ENCODE measurements around the gene TMPRSS3. TPM values are rescaled to one million over a fixed set of nuclear protein-coding genes. Genes with fewer than 3 reads are reported as not detected.

Gene TMPRSS3
- polyA plus RNA-seq, 1 of the 3 experiments (the other 2 are of a cell fraction) = not detected

DNA sequence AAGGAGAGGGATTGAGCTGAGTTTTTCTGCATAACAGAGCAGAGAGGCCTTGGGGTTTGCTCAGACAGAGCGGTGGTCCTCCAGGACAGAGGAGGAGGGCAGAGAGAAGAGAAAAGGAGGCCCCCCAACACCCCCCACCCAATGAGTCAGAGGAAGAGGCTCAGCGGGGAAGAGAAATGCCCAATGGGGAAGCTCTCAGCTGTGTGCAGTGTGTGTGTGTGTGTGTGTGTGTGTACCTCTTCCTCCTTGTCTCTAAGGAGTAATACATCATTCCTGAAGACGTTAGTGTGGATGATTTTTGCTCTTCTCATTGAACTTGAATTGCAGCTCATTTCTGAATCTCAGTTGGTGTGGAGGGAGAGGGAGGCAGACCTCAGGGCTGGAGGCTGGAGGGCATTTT is 8.7 kb downstream of the TMPRSS3 start (continued):
- TF ChIP-seq, protein P1, sequence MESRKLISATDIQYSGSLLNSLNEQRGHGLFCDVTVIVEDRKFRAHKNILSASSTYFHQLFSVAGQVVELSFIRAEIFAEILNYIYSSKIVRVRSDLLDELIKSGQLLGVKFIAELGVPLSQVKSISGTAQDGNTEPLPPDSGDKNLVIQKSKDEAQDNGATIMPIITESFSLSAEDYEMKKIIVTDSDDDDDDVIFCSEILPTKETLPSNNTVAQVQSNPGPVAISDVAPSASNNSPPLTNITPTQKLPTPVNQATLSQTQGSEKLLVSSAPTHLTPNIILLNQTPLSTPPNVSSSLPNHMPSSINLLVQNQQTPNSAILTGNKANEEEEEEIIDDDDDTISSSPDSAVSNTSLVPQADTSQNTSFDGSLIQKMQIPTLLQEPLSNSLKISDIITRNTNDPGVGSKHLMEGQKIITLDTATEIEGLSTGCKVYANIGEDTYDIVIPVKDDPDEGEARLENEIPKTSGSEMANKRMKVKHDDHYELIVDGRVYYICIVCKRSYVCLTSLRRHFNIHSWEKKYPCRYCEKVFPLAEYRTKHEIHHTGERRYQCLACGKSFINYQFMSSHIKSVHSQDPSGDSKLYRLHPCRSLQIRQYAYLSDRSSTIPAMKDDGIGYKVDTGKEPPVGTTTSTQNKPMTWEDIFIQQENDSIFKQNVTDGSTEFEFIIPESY (IDR thresholded peaks at IDR 0.05; ENCODE audit: borderline replicate concordance, low read depth) = no peak
- TF ChIP-seq EP300 (IDR thresholded peaks at IDR 0.05; ENCODE audit: borderline replicate concordance in 1 of 2, low read depth in 1 of 2, low read length in 1 of 2) = no peak
- no peak for TF ChIP-seq JUND (IDR thresholded peaks at IDR 0.05)
- no peak for TF ChIP-seq TEAD4 (IDR thresholded peaks at IDR 0.05; ENCODE audit: borderline replicate concordance, insufficient read depth)

DNA sequence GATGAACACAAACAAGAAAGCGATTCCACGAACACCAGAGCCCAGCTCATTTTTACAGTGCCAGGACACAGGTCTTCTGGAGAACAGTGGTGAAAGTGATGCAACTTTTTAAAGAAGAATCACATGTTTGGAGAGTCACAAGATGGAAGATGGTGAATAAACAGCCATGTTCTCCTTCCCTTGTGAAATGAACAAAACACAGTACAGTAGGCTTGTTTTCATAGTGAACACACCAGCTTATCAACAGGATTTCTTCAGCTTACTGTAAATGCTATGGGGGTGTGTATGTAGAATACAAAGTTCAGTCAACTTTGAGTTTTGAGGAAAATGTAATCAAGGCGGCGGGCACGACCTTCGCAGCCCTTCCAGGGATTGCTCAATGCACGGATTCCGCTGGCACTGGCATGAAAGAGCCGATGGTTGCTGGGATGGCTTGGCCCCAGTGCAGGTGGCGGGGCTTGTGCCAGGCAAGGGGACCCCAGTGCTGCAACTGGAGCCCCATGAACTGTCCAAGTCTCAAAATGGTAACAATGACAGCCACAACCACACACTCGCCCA is 9.7 kb downstream of the TMPRSS3 start:
- no peak for DNase-seq
- ChIA-PET POLR2A (no interaction called here), CTCF (interaction anchor here (1.2 kb wide), 1 partner anchor 8 kb away, joined by 4 read pairs; no protein-coding TSS in a partner anchor)
- Histone ChIP-seq H3K27me3 (ENCODE audit: insufficient read depth) (no peaks in the 10 kb centered on the region), H3K9me2 (no peaks in the 10 kb centered on the region), H3K4me1 (ENCODE audit: control insufficient read depth in 1 of 2, insufficient read depth in 2 of 2, low read depth in 1 of 2, low read length in 1 of 2) (no peaks in the 10 kb centered on the region), H3F3A (replicated peaks; ENCODE audit: insufficient read depth) (no peaks in the 10 kb centered on the region), H3K79me2 (ENCODE audit: insufficient read depth) (no peaks in the 10 kb centered on the region), H3K27ac (ENCODE audit: low read depth in 2 of 2, low read length in 1 of 2) (no peak overlapping the region), H3K9me3 (no peaks in the 10 kb centered on the region), H4K20me1 (ENCODE audit: insufficient read depth) (no peaks in the 10 kb centered on the region), H2AFZ (ENCODE audit: low read depth) (no peak overlapping the region), H3K36me3 (replicated peaks in 1 of 2; ENCODE audit: control insufficient read depth in 1 of 2, insufficient read depth in 2 of 2, low read length in 1 of 2) (no peaks in the 10 kb centered on the region), H3K4me2 (no peak overlapping the region), H3K4me3 (ENCODE audit: low read depth in 2 of 2, low read length in 1 of 2) (no peak overlapping the region), H3K9ac (no peak overlapping the region)
- WGBS (ENCODE audit: low lambda C conversion rate) = 65% methylated on average over 11 of the region's 11 CpGs
- TF ChIP-seq EZH2phosphoT487 (IDR thresholded peaks at IDR 0.05; ENCODE audit: borderline replicate concordance, low read depth) = no peak

DNA sequence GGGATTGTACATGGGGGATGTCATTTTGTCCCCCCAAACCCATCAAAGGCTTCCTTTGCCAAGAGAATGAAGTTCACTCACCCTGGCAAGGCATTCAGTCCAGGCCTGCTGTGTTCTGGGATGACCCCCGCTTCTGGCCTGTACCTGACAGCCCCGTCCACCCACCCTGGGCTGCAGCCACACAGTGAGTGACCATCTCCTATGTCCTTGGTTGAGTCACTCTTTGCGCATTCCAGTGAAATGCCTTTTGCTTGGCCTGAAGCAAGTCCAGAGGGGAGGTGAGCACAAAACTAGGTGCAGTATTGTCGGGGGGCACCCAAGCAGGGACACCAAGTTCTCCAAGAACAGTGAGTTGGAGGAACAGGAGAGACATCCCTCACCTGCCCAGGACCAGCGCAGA is 10.2 kb downstream of the TMPRSS3 start:
- Histone ChIP-seq H3K79me2 (ENCODE audit: insufficient read depth) (no peaks in the 10 kb centered on the region), H3K36me3 (replicated peaks in 1 of 2; ENCODE audit: control insufficient read depth in 1 of 2, insufficient read depth in 2 of 2, low read length in 1 of 2) (no peaks in the 10 kb centered on the region), H2AFZ (ENCODE audit: low read depth) (no peak overlapping the region), H3K9me2 (no peaks in the 10 kb centered on the region), H3F3A (replicated peaks; ENCODE audit: insufficient read depth) (no peaks in the 10 kb centered on the region), H3K9me3 (no peaks in the 10 kb centered on the region), H3K27me3 (ENCODE audit: insufficient read depth) (no peaks in the 10 kb centered on the region), H3K27ac (ENCODE audit: low read depth in 2 of 2, low read length in 1 of 2) (no peak overlapping the region), H3K4me3 (ENCODE audit: low read depth in 2 of 2, low read length in 1 of 2) (no peak overlapping the region), H4K20me1 (ENCODE audit: insufficient read depth) (no peaks in the 10 kb centered on the region), H3K9ac (no peak overlapping the region), H3K4me1 (ENCODE audit: control insufficient read depth in 1 of 2, insufficient read depth in 2 of 2, low read depth in 1 of 2, low read length in 1 of 2) (no peaks in the 10 kb centered on the region), H3K4me2 (no peak overlapping the region)
- TF ChIP-seq CHD2 (IDR thresholded peaks at IDR 0.05; ENCODE audit: low read length, partially characterized antibody) (no peak), TAF1 (IDR thresholded peaks at IDR 0.05; ENCODE audit: borderline replicate concordance, low read depth, low read length) (no peak), RCOR1 (IDR thresholded peaks at IDR 0.05; ENCODE audit: low read length) (no peak), RAD21 (IDR thresholded peaks at IDR 0.05; ENCODE audit: low read length) (no peak), NFIC (IDR thresholded peaks at IDR 0.05; ENCODE audit: borderline replicate concordance) (no peak), RXRA (IDR thresholded peaks at IDR 0.05; ENCODE audit: borderline replicate concordance, low read depth) (no peak), POLR2AphosphoS5 (IDR thresholded peaks at IDR 0.05; ENCODE audit: low read depth, low read length) (no peak), NRF1 (IDR thresholded peaks at IDR 0.05; ENCODE audit: low read depth, low read length) (no peak), GATA2 (CRISPR knock-in tag; IDR thresholded peaks at IDR 0.05) (no peak)
- TF ChIP-seq, protein P2, sequence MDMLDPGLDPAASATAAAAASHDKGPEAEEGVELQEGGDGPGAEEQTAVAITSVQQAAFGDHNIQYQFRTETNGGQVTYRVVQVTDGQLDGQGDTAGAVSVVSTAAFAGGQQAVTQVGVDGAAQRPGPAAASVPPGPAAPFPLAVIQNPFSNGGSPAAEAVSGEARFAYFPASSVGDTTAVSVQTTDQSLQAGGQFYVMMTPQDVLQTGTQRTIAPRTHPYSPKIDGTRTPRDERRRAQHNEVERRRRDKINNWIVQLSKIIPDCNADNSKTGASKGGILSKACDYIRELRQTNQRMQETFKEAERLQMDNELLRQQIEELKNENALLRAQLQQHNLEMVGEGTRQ (IDR thresholded peaks at IDR 0.05; ENCODE audit: borderline replicate concordance, low read depth, low read length) = no peak
- DNase-seq = no peak
- 51% methylated on average over 3 of the region's 5 CpGs for WGBS (ENCODE audit: low lambda C conversion rate)
- POLR2A ChIA-PET = no interaction called here
- CTCF ChIA-PET = no interaction called here
